ENCODE results near the gene WDR27.

Gene WDR27

GRCh38 chr6:169500688-169501087 is 201.1 kb downstream of the WDR27 start:
- TF ChIP-seq, protein P1, sequence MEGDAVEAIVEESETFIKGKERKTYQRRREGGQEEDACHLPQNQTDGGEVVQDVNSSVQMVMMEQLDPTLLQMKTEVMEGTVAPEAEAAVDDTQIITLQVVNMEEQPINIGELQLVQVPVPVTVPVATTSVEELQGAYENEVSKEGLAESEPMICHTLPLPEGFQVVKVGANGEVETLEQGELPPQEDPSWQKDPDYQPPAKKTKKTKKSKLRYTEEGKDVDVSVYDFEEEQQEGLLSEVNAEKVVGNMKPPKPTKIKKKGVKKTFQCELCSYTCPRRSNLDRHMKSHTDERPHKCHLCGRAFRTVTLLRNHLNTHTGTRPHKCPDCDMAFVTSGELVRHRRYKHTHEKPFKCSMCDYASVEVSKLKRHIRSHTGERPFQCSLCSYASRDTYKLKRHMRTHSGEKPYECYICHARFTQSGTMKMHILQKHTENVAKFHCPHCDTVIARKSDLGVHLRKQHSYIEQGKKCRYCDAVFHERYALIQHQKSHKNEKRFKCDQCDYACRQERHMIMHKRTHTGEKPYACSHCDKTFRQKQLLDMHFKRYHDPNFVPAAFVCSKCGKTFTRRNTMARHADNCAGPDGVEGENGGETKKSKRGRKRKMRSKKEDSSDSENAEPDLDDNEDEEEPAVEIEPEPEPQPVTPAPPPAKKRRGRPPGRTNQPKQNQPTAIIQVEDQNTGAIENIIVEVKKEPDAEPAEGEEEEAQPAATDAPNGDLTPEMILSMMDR (IDR thresholded peaks at IDR 0.05): no peak
- Mint-ChIP-seq H3K4me3 (no peak overlapping the region), H3K4me1 (no peaks in the 10 kb centered on the region), H3K9me3 (peaks cover 5% of the 10 kb centered on the region), H3K27me3 (ENCODE audit: low read depth, poor library complexity) (no peaks in the 10 kb centered on the region), H3K27ac (no peak overlapping the region), H3K36me3 (ENCODE audit: low read depth) (peaks cover 20% of the 10 kb centered on the region)
- DNase-seq: no peak

DNA sequence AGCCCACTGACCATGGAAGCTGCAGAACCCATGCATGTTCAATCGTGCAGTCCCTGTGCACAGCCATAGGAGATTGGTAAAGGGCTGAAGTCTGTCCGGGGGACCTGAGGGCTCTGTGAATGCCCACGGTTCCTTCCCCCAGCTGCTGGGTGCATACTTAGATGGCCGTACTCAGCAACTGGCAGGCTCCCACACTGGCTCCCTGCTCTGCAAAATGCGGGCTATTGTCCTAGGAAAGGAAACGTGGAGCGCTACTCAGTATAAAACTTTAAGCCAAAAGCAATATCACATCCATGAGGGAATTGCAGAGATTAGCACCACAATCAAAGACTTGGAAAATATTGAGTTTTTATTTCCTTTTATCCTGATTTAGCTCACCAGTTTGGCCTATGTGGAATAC is 202.0 kb downstream of the WDR27 start:
- Mint-ChIP-seq H3K4me1 (no peaks in the 10 kb centered on the region), H3K27ac (no peak overlapping the region), H3K4me3 (no peak overlapping the region), H3K27me3 (ENCODE audit: low read depth, poor library complexity) (no peaks in the 10 kb centered on the region), H3K9me3 (peaks cover 6% of the 10 kb centered on the region), H3K36me3 (ENCODE audit: low read depth) (peaks cover 20% of the 10 kb centered on the region)
- no peak for DNase-seq
- TF ChIP-seq, protein P1 (IDR thresholded peaks at IDR 0.05): no peak

DNA sequence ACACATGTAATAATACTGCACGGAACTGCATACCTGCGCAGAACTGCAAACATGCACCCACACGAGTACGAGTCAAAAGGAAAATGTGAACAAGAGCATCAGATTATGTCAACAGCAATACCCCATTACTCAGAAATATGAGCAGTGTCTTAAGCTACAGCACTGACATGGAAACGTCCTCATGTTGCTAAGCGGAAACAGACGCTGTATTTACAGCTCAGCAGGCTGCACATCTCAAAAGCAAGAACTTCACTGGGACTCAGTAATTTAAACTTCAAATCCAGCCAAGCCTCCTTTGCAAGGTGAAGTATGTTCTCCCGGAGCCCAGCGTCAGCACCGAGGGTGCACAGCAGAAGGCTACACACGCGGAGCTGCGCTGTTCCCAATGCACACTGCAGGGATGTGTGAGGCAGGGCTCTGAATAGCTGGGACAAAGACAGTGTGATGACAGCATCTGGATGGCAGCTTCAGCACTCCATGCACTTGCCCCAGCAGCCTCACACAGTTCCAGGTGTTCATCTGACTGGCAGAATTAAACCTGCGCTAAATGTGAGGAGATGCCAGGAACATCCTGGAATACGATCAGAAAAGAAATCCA is 202.8 kb downstream of the WDR27 start:
- H3K27me3 Mint-ChIP-seq (ENCODE audit: low read depth, poor library complexity): no peaks in the 10 kb centered on the region
- DNase-seq: no peak
- TF ChIP-seq, protein P1 (IDR thresholded peaks at IDR 0.05): no peak
- H3K27ac Mint-ChIP-seq: no peak overlapping the region
- no peak overlapping the region for H3K4me3 Mint-ChIP-seq
- H3K36me3 Mint-ChIP-seq (ENCODE audit: low read depth): peaks cover 20% of the 10 kb centered on the region
- H3K4me1 Mint-ChIP-seq: no peaks in the 10 kb centered on the region
- peaks cover 6% of the 10 kb centered on the region for H3K9me3 Mint-ChIP-seq

DNA sequence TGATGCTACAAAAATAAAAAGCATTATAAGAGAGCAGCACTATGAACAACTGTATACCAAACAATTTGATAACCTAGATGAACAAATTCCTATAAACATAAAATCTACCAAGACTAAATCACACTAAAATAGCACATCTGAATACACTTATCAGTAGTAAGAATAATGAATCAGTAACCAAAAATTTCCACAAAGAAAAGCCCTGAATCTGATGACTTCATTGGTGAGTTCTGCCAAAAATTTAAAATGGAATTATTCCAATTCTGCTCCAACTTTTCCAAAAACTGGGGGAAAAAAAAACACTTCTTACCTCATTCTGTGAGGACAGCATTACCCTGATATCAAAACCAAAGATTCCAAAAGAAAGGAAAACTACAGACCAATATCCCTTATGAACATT is 206.2 kb downstream of the WDR27 start:
- H3K4me3 Mint-ChIP-seq: no peak overlapping the region
- H3K4me1 Mint-ChIP-seq: no peaks in the 10 kb centered on the region
- no peaks in the 10 kb centered on the region for H3K27me3 Mint-ChIP-seq (ENCODE audit: low read depth, poor library complexity)
- TF ChIP-seq, protein P1 (IDR thresholded peaks at IDR 0.05): no peak
- no peaks in the 10 kb centered on the region for H3K36me3 Mint-ChIP-seq (ENCODE audit: low read depth)
- no peak for DNase-seq
- H3K9me3 Mint-ChIP-seq: peaks cover 6% of the 10 kb centered on the region
- no peak overlapping the region for H3K27ac Mint-ChIP-seq

GRCh38 chr6:169494038-169494437 is 207.8 kb downstream of the WDR27 start:
- TF ChIP-seq, protein P1 (IDR thresholded peaks at IDR 0.05): no peak
- Mint-ChIP-seq H3K36me3 (ENCODE audit: low read depth) (no peaks in the 10 kb centered on the region), H3K27me3 (ENCODE audit: low read depth, poor library complexity) (no peaks in the 10 kb centered on the region), H3K27ac (no peak overlapping the region), H3K4me1 (peaks cover 5% of the 10 kb centered on the region), H3K4me3 (no peak overlapping the region), H3K9me3 (peaks cover 6% of the 10 kb centered on the region)
- DNase-seq: no peak

DNA sequence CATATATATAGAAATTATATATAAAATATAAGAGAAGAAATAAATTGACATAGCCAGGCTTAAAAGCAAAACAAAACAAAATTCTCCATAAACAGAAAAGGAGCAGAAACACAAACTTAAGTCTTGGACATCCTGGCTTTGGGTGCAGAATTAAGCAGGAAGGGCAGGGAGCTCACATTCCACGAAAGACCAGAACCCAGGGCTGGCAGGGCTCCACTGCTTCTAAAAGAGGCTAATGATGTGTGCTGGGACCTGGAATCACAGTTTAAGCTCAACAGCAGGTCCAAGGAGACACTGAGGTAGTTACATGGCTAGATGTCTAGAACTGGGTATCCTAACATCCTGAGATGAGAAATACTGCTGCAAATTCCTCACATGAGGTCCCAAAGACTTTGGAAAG is 210.3 kb downstream of the WDR27 start:
- H3K27me3 Mint-ChIP-seq (ENCODE audit: low read depth, poor library complexity): no peaks in the 10 kb centered on the region
- TF ChIP-seq, protein P1 (IDR thresholded peaks at IDR 0.05): no peak

More for the DNA sequence above, 210.3 kb downstream of the WDR27 start:
- no peaks in the 10 kb centered on the region for H3K36me3 Mint-ChIP-seq (ENCODE audit: low read depth)
- H3K27ac Mint-ChIP-seq: no peak overlapping the region
- H3K4me3 Mint-ChIP-seq: no peak overlapping the region
- peaks cover 12% of the 10 kb centered on the region for H3K4me1 Mint-ChIP-seq
- no peak for DNase-seq
- H3K9me3 Mint-ChIP-seq: peaks cover 6% of the 10 kb centered on the region

Data from nephron progenitor cell (in vitro differentiated cells).